IPS-20b (cell line): ENCODE results near the gene STXBP6.

Source experiments
- H3K27ac ChIP-seq: one replicate; pipeline ENCODE4 v1.5.1; 2013; ENCODE audit warnings: low read length
- H3K27me3 ChIP-seq: 2 replicates; pipeline ENCODE4 v1.6.1; 2013; ENCODE audit warnings: mild to moderate bottlenecking, low read length, inconsistent platforms; ENCODE audit not compliant: insufficient read depth
- H3K36me3 ChIP-seq: 2 replicates; pipeline ENCODE4 v1.6.1; 2013; ENCODE audit warnings: low read depth, mild to moderate bottlenecking, inconsistent platforms, low read length, moderate library complexity; ENCODE audit not compliant: insufficient read depth
- H3K4me1 ChIP-seq: 2 replicates; pipeline ENCODE4 v1.6.1; 2013; ENCODE audit warnings: mild to moderate bottlenecking, control low read depth, inconsistent platforms, low read length, moderate library complexity; ENCODE audit not compliant: insufficient read depth
- H3K4me3 ChIP-seq: 2 replicates; pipeline ENCODE4 v1.5.1; 2013; ENCODE audit warnings: mild to moderate bottlenecking, low read length, inconsistent platforms
- H3K9ac ChIP-seq: 2 replicates; pipeline ENCODE4 v1.6.1; 2013; ENCODE audit warnings: low read depth, mild to moderate bottlenecking, inconsistent platforms, low read length, moderate library complexity
- H3K9me3 ChIP-seq: 2 replicates; pipeline ENCODE4 v1.6.1; 2013; ENCODE audit warnings: mild to moderate bottlenecking, low read depth, low read length, inconsistent platforms; ENCODE audit not compliant: insufficient read depth

Gene STXBP6

GRCh38 chr14:25050269-25051150 is 563 bp upstream of the STXBP6 start:
- Histone ChIP-seq H3K27me3 (peaks cover 71% of the 10 kb centered on the region), H3K4me3 (peak overlapping the region; percentile 75), H3K9ac (peak overlapping the region; percentile 46; the same call in 1 of the 2 replicates), H3K27ac (no peak overlapping the region), H3K4me1 (peaks cover 17% of the 10 kb centered on the region; the same call in 1 of the 2 replicates), H3K36me3 (no peaks in the 10 kb centered on the region), H3K9me3 (no peaks in the 10 kb centered on the region)

GRCh38 chr14:25049093-25049567 is 817 bp downstream of the STXBP6 start:
- H3K36me3 ChIP-seq: no peaks in the 10 kb centered on the region
- H3K27ac ChIP-seq: no peak overlapping the region
- peak overlapping the region; percentile 62; the same call in 1 of the 2 replicates for H3K9ac ChIP-seq
- H3K4me3 ChIP-seq: peak overlapping the region; percentile 75
- peaks cover 71% of the 10 kb centered on the region for H3K27me3 ChIP-seq
- no peaks in the 10 kb centered on the region for H3K9me3 ChIP-seq
- peaks cover 17% of the 10 kb centered on the region; the same call in 1 of the 2 replicates for H3K4me1 ChIP-seq

- H3K9ac ChIP-seq: peak overlapping the region; percentile 62; the same call in 1 of the 2 replicates
- H3K27ac ChIP-seq: no peak overlapping the region
- no peaks in the 10 kb centered on the region for H3K9me3 ChIP-seq
- no peaks in the 10 kb centered on the region for H3K36me3 ChIP-seq
- peaks cover 71% of the 10 kb centered on the region for H3K27me3 ChIP-seq
- H3K4me1 ChIP-seq: peaks cover 17% of the 10 kb centered on the region; the same call in 1 of the 2 replicates
- H3K4me3 ChIP-seq: peak overlapping the region; percentile 75; the same call in 1 of the 2 replicates
Observed at GRCh38 chr14:25048170-25049016, 1.6 kb downstream of the STXBP6 start.

GRCh38 chr14:25046301-25046943 is 3.5 kb downstream of the STXBP6 start:
- Histone ChIP-seq H3K9ac (no peak overlapping the region), H3K9me3 (no peaks in the 10 kb centered on the region), H3K4me3 (no peak overlapping the region), H3K36me3 (no peaks in the 10 kb centered on the region), H3K4me1 (peaks cover 14% of the 10 kb centered on the region; the same call in 1 of the 2 replicates), H3K27ac (no peak overlapping the region), H3K27me3 (peaks cover 54% of the 10 kb centered on the region)

GRCh38 chr14:25044106-25044698 is 5.7 kb downstream of the STXBP6 start:
- H3K27ac ChIP-seq: no peak overlapping the region
- no peaks in the 10 kb centered on the region for H3K36me3 ChIP-seq
- peaks cover 5% of the 10 kb centered on the region; the same call in 1 of the 2 replicates for H3K4me1 ChIP-seq
- no peaks in the 10 kb centered on the region for H3K9me3 ChIP-seq
- H3K4me3 ChIP-seq: no peak overlapping the region
- H3K9ac ChIP-seq: no peak overlapping the region
- peaks cover 32% of the 10 kb centered on the region for H3K27me3 ChIP-seq

GRCh38 chr14:25042362-25043299 is 7.3 kb downstream of the STXBP6 start:
- no peaks in the 10 kb centered on the region for H3K9me3 ChIP-seq
- H3K27me3 ChIP-seq: peaks cover 16% of the 10 kb centered on the region
- H3K4me1 ChIP-seq: peaks cover 5% of the 10 kb centered on the region; the same call in 1 of the 2 replicates
- H3K4me3 ChIP-seq: no peak overlapping the region
- H3K36me3 ChIP-seq: no peaks in the 10 kb centered on the region
- H3K9ac ChIP-seq: no peak overlapping the region
- no peak overlapping the region for H3K27ac ChIP-seq

GRCh38 chr14:25041898-25042297 is 8.0 kb downstream of the STXBP6 start:
- Histone ChIP-seq H3K36me3 (no peaks in the 10 kb centered on the region), H3K9ac (no peak overlapping the region), H3K9me3 (no peaks in the 10 kb centered on the region), H3K4me3 (no peak overlapping the region), H3K4me1 (peaks cover 5% of the 10 kb centered on the region; the same call in 1 of the 2 replicates), H3K27me3 (peaks cover 9% of the 10 kb centered on the region), H3K27ac (no peak overlapping the region)

GRCh38 chr14:25041484-25041883 is 8.5 kb downstream of the STXBP6 start:
- H3K27ac ChIP-seq: no peak overlapping the region
- H3K9ac ChIP-seq: no peak overlapping the region
- no peak overlapping the region for H3K4me3 ChIP-seq
- H3K27me3 ChIP-seq: peaks cover 5% of the 10 kb centered on the region; the same call in 1 of the 2 replicates
- peaks cover 5% of the 10 kb centered on the region; the same call in 1 of the 2 replicates for H3K4me1 ChIP-seq
- H3K36me3 ChIP-seq: no peaks in the 10 kb centered on the region
- H3K9me3 ChIP-seq: no peaks in the 10 kb centered on the region

GRCh38 chr14:25039933-25040332 is 10.0 kb downstream of the STXBP6 start:
- Histone ChIP-seq H3K4me1 (peaks cover 5% of the 10 kb centered on the region; the same call in 1 of the 2 replicates), H3K9ac (no peak overlapping the region), H3K9me3 (no peaks in the 10 kb centered on the region), H3K36me3 (no peaks in the 10 kb centered on the region), H3K27ac (no peak overlapping the region), H3K4me3 (no peak overlapping the region), H3K27me3 (no peaks in the 10 kb centered on the region)

- H3K36me3 ChIP-seq: no peaks in the 10 kb centered on the region
- no peak overlapping the region for H3K27ac ChIP-seq
- H3K27me3 ChIP-seq: no peaks in the 10 kb centered on the region
- H3K4me1 ChIP-seq: peaks cover 5% of the 10 kb centered on the region; the same call in 1 of the 2 replicates
- no peak overlapping the region for H3K9ac ChIP-seq
- H3K9me3 ChIP-seq: no peaks in the 10 kb centered on the region
- no peak overlapping the region for H3K4me3 ChIP-seq
Observed at GRCh38 chr14:25038044-25038668, 11.8 kb downstream of the STXBP6 start.
